MG63 (cell line): ENCODE measurements around the gene PKM. TPM values are rescaled to one million over a fixed set of nuclear protein-coding genes. Genes with fewer than 3 reads are reported as not detected.

ENCODE experiments used
- DNase-seq: peaks from one replicate; pipeline ENCODE4 v3.0.0-alpha.2; 2020
- H3K27me3 ChIP-seq: fragments of 250-450 bp; sonication (Bioruptor Pico); 2 replicates; pipeline ENCODE4 v1.5.1; 2020; ENCODE audit warnings: mild to moderate bottlenecking, moderate library complexity
- H3K36me3 ChIP-seq: fragments of 250-450 bp; sonication (Bioruptor Pico); 2 replicates; pipeline ENCODE4 v1.5.1; 2020; ENCODE audit warnings: mild to moderate bottlenecking, moderate library complexity
- H3K4me3 ChIP-seq: fragments of 250-450 bp; sonication (Bioruptor Pico); 2 replicates; pipeline ENCODE4 v1.5.1; 2020; ENCODE audit warnings: mild to moderate bottlenecking, moderate library complexity
- H3K9me3 ChIP-seq: fragments of 250-450 bp; sonication (Bioruptor Pico); 2 replicates; pipeline ENCODE4 v1.5.1; 2020; ENCODE audit warnings: mild to moderate bottlenecking, moderate library complexity
- total RNA-seq: library from RNA; depleted of rRNA; stranded (reverse); fragments of >200 nt; shearing (Covaris generic); gene quantifications from 2 replicates; pipeline ENCODE4 v1.2.3, GENCODE V29; 2014; ENCODE audit warnings: low replicate concordance

PKM gene
- total RNA-seq, 1 experiment from 2014 or later, result 3,839 TPM

GRCh38 chr15:72196409-72197040 lies 34.5 kb downstream of the PKM start:
- no peak overlapping the region for H3K4me3 ChIP-seq
- no peaks in the 10 kb centered on the region; the same call in 1 of the 2 replicates for H3K9me3 ChIP-seq
- peaks cover 38% of the 10 kb centered on the region for H3K36me3 ChIP-seq
- no peaks in the 10 kb centered on the region for H3K27me3 ChIP-seq
- DNase-seq, result no peak

DNA sequence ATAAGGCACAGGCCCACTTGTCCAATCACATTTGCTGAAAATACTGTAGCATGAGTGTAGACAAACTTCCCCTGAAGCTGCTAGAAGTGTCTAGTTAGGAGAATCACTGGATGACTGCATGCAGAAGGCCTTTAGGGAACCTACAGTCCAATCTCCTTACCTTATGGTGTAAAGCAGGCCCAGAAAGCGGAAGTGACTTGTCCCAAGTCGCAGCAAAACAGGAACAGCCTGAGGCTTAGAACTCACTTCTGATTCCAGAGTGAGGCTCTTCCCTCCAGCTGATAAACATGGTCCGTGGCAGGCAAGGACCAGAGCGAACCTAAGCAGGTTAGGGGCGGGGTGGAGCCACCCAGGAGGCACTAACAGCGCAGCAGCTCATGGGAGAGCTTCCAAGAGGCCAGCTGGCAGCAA lies 35.9 kb downstream of the PKM start:
- no peaks in the 10 kb centered on the region; the same call in 1 of the 2 replicates for H3K9me3 ChIP-seq
- no peak overlapping the region for H3K4me3 ChIP-seq
- no peak for DNase-seq
- no peaks in the 10 kb centered on the region for H3K27me3 ChIP-seq
- peaks cover 24% of the 10 kb centered on the region for H3K36me3 ChIP-seq

- Histone ChIP-seq H3K27me3 (no peaks in the 10 kb centered on the region), H3K4me3 (no peak overlapping the region), H3K9me3 (no peaks in the 10 kb centered on the region; the same call in 1 of the 2 replicates), H3K36me3 (peaks cover 12% of the 10 kb centered on the region)
- DNase-seq, result no peak
Observed at GRCh38 chr15:72193836-72194396, 37.1 kb downstream of the PKM start.

- no peak for DNase-seq
Observed at GRCh38 chr15:72192416-72192815, 38.6 kb downstream of the PKM start.

DNA sequence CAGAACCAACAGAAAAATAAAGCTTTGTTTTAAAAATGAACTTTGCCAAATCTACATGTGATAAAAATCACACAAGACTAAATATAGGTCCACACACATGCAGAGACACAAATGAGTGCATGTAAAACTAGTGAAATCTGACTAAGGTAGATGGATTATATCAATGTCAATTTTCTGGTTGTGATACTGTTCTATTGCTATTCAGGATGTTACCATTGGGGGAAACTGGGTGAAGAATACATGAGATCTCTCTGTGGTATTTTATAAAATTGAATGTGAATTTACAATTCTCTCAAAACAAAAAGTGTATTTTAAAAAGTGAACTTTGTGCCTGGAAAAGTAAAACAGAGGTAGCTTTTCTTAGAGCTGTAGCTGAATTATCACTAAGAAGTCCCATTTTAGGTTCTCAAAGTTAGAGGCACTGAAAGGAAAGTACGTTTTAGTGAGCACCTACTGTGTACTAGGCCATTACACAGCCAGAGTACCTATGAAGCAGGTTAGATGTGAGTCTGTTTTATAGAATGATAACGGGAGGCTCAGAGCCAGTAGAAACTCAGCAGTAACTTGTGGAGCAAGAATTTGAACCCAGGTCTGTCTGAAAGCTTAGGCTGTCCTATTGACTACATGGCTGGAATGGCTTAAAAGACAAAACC lies 41.6 kb downstream of the PKM start:
- no peak for DNase-seq
- no peaks in the 10 kb centered on the region; the same call in 1 of the 2 replicates for H3K27me3 ChIP-seq
- H3K36me3 ChIP-seq, result no peaks in the 10 kb centered on the region
- no peak overlapping the region for H3K4me3 ChIP-seq
- no peaks in the 10 kb centered on the region; the same call in 1 of the 2 replicates for H3K9me3 ChIP-seq

More at GRCh38 chr15:72192416-72192815, 38.6 kb downstream of the PKM start:
- Histone ChIP-seq H3K27me3 (no peaks in the 10 kb centered on the region), H3K4me3 (no peak overlapping the region), H3K9me3 (no peaks in the 10 kb centered on the region; the same call in 1 of the 2 replicates), H3K36me3 (no peaks in the 10 kb centered on the region)

DNA sequence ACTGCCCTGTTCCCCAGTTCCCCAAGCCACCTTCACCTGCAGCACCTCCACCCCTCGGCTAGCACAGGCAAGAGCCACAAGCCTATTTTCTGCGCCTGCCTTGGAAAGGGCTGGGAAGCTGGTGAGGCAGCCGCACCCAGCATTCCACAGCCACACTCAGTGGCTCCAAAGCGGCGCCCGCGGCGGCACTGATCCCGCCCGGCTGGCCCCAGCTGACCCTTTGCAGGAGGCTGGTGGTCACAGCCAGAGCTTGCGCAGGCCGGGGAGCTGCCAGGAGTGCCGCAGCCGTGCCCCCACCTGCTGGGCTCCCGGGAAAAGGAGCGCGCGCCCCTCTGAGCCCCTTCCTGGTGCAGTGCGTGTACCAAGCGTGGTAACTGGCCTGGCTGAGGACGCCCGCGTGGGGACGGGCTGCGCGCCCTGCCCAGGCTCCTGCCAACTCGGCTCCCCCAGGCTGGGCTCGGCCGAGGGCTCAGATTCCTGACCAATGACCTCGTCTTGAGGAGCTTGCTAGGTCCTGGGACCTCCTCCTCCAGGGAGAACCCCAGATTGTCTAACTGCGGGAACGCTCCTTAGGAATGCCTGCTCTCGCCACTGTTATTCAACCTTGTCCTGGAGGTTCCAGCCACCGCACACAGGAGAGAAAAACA lies 46.7 kb downstream of the PKM start:
- DNase-seq, result peak; percentile 72
- no peaks in the 10 kb centered on the region for H3K9me3 ChIP-seq
- peak overlapping the region; percentile 29 for H3K4me3 ChIP-seq
- no peaks in the 10 kb centered on the region for H3K36me3 ChIP-seq
- H3K27me3 ChIP-seq, result no peaks in the 10 kb centered on the region; the same call in 1 of the 2 replicates

GRCh38 chr15:72183781-72184164 lies 47.2 kb downstream of the PKM start:
- no peaks in the 10 kb centered on the region for H3K36me3 ChIP-seq
- H3K4me3 ChIP-seq, result peak overlapping the region; percentile 29

GRCh38 chr15:72182673-72183072 lies 48.3 kb downstream of the PKM start:
- no peak overlapping the region for H3K4me3 ChIP-seq
- H3K9me3 ChIP-seq, result no peaks in the 10 kb centered on the region
- H3K36me3 ChIP-seq, result no peaks in the 10 kb centered on the region
- DNase-seq, result no peak
- H3K27me3 ChIP-seq, result no peaks in the 10 kb centered on the region; the same call in 1 of the 2 replicates

More at GRCh38 chr15:72183781-72184164, 47.2 kb downstream of the PKM start:
- no peak for DNase-seq
- no peaks in the 10 kb centered on the region for H3K9me3 ChIP-seq
- H3K27me3 ChIP-seq, result no peaks in the 10 kb centered on the region; the same call in 1 of the 2 replicates

DNA sequence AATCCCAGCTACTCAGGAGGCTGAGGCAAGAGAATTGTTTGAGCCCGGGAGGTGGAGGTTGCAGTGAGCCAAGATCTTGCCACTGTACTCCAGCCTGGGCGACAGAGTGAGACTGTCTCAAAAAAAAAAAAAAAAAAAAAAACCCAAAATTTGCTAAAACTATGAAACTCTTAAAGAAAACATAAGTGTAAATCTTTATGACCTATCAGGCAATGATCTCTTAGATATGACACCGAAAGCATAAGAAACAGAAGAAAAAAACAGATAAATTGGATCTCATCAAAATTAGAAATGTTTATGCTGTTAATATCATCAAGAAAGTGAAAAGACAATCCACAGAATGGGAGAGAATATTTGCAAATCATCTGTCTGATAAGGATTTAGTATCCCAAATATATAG lies 48.7 kb downstream of the PKM start:
- Histone ChIP-seq H3K27me3 (no peaks in the 10 kb centered on the region; the same call in 1 of the 2 replicates), H3K9me3 (no peaks in the 10 kb centered on the region), H3K36me3 (no peaks in the 10 kb centered on the region), H3K4me3 (no peak overlapping the region)
- DNase-seq, result no peak

DNA sequence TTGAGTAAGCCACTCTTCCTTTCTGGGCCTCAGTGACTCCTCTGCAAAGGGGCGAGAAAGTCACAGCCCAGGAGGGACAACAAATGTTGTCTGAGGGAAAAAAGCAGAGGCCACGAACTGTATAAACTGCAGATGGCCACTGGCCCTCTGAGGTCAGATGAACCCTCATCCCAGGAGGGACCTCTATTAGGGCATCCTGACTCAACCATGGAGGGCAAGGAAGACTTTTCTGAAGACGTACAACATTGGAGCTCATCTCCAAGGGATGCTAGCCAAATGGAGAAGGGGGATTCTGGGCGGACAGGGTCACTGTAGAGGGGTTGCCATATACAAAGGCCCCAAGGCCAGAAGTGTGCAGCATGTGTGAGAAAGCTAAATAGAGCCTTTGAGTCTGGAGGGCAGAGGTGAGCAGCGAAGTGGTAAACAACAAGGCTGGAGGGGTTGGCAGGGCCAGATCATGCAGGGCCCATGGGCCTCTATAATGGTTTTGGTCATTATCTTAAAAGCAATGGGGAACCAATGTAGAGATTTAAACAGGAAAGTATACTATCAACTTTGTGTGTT lies 50.1 kb downstream of the PKM start:
- Histone ChIP-seq H3K4me3 (no peak overlapping the region), H3K9me3 (no peaks in the 10 kb centered on the region), H3K36me3 (no peaks in the 10 kb centered on the region), H3K27me3 (no peaks in the 10 kb centered on the region; the same call in 1 of the 2 replicates)
- DNase-seq, result no peak

- Histone ChIP-seq H3K36me3 (no peaks in the 10 kb centered on the region), H3K4me3 (no peak overlapping the region), H3K9me3 (no peaks in the 10 kb centered on the region), H3K27me3 (no peaks in the 10 kb centered on the region)
- DNase-seq, result no peak
Observed at GRCh38 chr15:72179950-72180581, 50.9 kb downstream of the PKM start.

DNA sequence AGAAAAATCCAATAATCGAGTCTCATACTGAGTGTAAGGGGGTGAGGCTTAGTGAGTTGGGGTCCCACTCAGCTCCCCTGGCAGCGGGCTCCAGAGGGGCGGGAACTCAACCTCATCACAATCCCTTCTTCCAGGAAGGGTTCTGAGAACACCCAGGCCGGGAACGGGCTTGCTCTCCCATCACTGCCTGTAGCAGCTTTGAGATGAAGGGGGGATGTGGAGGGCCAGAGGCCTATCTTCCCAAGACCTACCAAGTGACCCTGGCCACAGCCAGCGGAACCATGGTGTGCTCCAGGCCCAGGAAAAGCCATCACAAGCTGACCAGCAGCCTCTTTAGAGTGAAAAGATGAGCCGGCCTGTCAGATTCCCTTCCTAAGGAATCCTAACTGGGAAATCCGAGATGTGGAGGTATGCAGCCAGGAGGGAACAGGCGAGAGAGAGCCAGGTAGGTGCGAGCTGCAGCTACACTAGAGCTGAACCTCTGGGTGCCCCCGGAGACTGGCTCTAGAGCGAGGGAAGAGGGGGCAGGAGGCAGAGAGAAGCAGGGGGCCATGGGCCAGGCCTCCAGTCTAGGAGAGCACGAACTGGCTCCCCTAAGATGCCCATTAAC lies 51.9 kb downstream of the PKM start:
- H3K27me3 ChIP-seq, result no peaks in the 10 kb centered on the region
- no peaks in the 10 kb centered on the region for H3K36me3 ChIP-seq
- H3K4me3 ChIP-seq, result no peak overlapping the region
- DNase-seq, result no peak
- H3K9me3 ChIP-seq, result no peaks in the 10 kb centered on the region

- no peak for DNase-seq
- H3K9me3 ChIP-seq, result no peaks in the 10 kb centered on the region
- H3K27me3 ChIP-seq, result no peaks in the 10 kb centered on the region
- H3K4me3 ChIP-seq, result no peak overlapping the region
- H3K36me3 ChIP-seq, result no peaks in the 10 kb centered on the region
Observed at GRCh38 chr15:72176743-72177142, 54.2 kb downstream of the PKM start.

DNA sequence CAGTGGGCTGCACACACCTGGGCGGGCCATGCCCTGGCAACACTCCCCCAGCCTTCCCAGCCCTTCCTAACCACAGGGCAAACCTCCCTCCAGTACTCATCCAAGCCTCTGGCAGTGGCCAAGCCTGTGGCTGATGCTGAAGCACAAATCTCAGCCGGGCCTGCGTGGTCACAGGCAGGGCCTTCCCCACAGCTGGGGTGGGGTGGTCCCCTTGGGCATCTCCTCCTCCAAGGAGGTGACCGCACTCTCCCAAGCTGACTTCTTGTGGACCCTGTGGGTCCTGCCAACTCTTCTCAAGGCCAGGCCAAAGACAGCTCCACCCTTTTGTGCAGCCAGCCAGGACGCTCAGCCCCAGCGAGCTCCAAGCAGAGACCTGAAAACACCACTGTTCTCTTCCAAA lies 54.8 kb downstream of the PKM start:
- Histone ChIP-seq H3K4me3 (no peak overlapping the region), H3K9me3 (no peaks in the 10 kb centered on the region), H3K27me3 (no peaks in the 10 kb centered on the region), H3K36me3 (no peaks in the 10 kb centered on the region)
- no peak for DNase-seq

DNA sequence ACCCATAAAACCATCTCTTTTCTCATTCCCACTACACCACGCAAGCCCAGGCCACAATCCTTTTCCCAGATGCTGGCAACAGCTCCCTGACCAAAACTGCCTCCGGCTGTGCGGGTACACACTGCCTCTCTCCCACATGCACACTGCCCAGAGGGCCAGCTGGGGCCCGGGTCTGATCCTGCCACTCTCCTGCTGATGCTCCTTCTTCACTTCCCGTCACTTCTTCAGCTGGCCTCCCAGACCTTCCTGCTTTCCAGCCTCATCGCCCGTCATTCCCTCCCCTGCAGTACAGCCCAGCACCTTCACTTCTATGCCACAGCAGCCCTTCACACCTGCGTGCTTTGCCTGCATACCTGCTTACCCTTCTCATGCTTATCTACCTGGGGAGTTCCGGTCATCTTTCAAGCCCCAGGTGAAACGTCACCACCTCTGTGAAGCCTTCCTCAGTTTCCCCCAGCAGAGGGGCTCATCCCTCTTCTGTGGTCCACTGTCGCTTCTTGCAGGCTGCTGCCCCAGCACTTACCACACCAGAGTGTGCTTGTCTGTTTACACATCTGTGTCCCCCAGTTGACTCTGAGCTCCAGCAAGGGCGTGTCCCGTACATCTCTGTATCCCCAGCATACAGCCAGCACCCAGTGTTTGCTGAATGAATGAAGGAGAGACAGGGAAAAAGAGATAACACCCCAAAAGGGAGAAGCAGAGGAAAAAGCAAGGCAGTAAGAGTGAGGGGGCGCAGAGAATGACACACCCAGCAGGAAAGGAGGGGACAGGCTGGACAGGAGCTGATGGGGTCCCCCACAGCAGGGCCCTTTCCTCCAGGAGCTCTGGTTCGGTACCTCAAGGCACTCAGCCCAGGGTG lies 55.6 kb downstream of the PKM start:
- H3K4me3 ChIP-seq, result no peak overlapping the region

More for the DNA sequence above, 55.6 kb downstream of the PKM start:
- Histone ChIP-seq H3K36me3 (no peaks in the 10 kb centered on the region), H3K9me3 (no peaks in the 10 kb centered on the region), H3K27me3 (no peaks in the 10 kb centered on the region)
- no peak for DNase-seq
